K562 (cell line): ENCODE measurements around the gene ARAP1. TPM values are rescaled to one million over a fixed set of nuclear protein-coding genes. Genes with fewer than 3 reads are reported as not detected.

Source experiments
- ATAC-seq: fragments of 200-7000 bp; cut with Tn5 transposase; 3 replicates; pipeline ENCODE4 v1.9.1; 2020; ENCODE audit warnings: moderate library complexity
- BruUV-seq: library from RNA; stranded (reverse); fragments of 400-500 nt; replicated peaks from 2 replicates; lab custom pipeline; 2021; lab: Mats Ljungman, UMichigan
- CTCF ChIA-PET: fragments of 300-600 bp; formaldehyde crosslinking; extraction: SDS; loops from one replicate; lab custom pipeline; 2021; ENCODE audit warnings: low intra/inter-chr PET ratio; lab: Yijun Ruan, JAX
- POLR2A ChIA-PET: fragments of 300-600, 350-650 bp; sonication (Branson Sonifier 250); formaldehyde crosslinking; extraction: SDS; loops from one replicate; lab custom pipeline; 2021; ENCODE audit warnings: antibody characterized with exemption, inconsistent platforms; lab: Yijun Ruan, JAX
- DNase-seq, 4 experiments: peaks; one replicate each; pipeline versions ENCODE4 v3.0.0 to v3.0.0-alpha.2; 2011 to 2018; ENCODE audit warnings: low spot score in 3 of 4, mixed read lengths in 3 of 4; ENCODE audit errors: extremely low read depth in 1 of 4
- FAIRE-seq: peaks from 2 replicates; lab custom pipeline; 2011; peaks lifted over from hg19 to GRCh38; lab: Jason Lieb, UNC
- H2AFZ ChIP-seq: 2 replicates; pipeline ENCODE4 v1.6.0; 2011; ENCODE audit warnings: low read depth, low read length, control low read depth, inconsistent platforms
- H3K27ac ChIP-seq: fragments of 200-600 bp; 3 replicates; pipeline ENCODE4 v1.8.0; 2011; ENCODE audit warnings: low read depth, mild to moderate bottlenecking, control low read depth, inconsistent platforms, low read length, moderate library complexity, mixed read lengths; ENCODE audit errors: extremely low read depth
- H3K27me3 ChIP-seq, 2 experiments: fragments of 300-600 bp in 1 of 2; 2 replicates in 1 of 2; 3 replicates in 1 of 2; pipeline versions ENCODE4 v1.6.0 to v1.8.0; 2011; ENCODE audit warnings: inconsistent platforms in 2 of 2, low read length in 2 of 2, mild to moderate bottlenecking in 1 of 2, mixed read lengths in 1 of 2, moderate library complexity in 1 of 2; ENCODE audit not compliant: control insufficient read depth in 2 of 2, insufficient read depth in 2 of 2
- H3K36me3 ChIP-seq: fragments of 300-600 bp; 3 replicates; pipeline ENCODE4 v1.8.0; 2011; ENCODE audit warnings: mild to moderate bottlenecking, low read length, inconsistent platforms; ENCODE audit not compliant: control insufficient read depth, insufficient read depth
- H3K4me1 ChIP-seq, 2 experiments: fragments of 200-600 bp in 1 of 2; replicated peaks in 1 of 2; 2 replicates in 1 of 2; 3 replicates in 1 of 2; pipeline versions ENCODE4 v1.5.1 to v1.8.0; 2011; ENCODE audit warnings: inconsistent platforms in 2 of 2, low read length in 2 of 2, mild to moderate bottlenecking in 1 of 2, mixed read lengths in 1 of 2, moderate library complexity in 1 of 2; ENCODE audit not compliant: control insufficient read depth in 2 of 2, insufficient read depth in 2 of 2
- H3K4me2 ChIP-seq: 2 replicates; pipeline ENCODE4 v1.6.1; 2011; ENCODE audit warnings: low read length, control low read depth, inconsistent platforms, mixed read lengths; ENCODE audit not compliant: insufficient read depth
- H3K4me3 ChIP-seq: fragments of 200-600 bp; sonication (generic), shearing (Covaris generic); 2 replicates; pipeline ENCODE4 v1.5.1; 2016; ENCODE audit warnings: control low read depth, inconsistent platforms
- H3K79me2 ChIP-seq: fragments of 200-600 bp; 3 replicates; pipeline ENCODE4 v1.8.0; 2011; ENCODE audit warnings: low read length, inconsistent platforms; ENCODE audit not compliant: control insufficient read depth, insufficient read depth
- H3K9ac ChIP-seq, 2 experiments: 2 replicates each; pipeline versions ENCODE4 v1.6.0 to v1.6.1; 2011; ENCODE audit warnings: low read depth in 2 of 2, low read length in 2 of 2, control low read depth in 1 of 2, inconsistent platforms in 1 of 2, mild to moderate bottlenecking in 1 of 2, mixed read lengths in 1 of 2; ENCODE audit not compliant: insufficient read depth in 1 of 2
- H3K9me1 ChIP-seq: one replicate; pipeline ENCODE4 v1.6.0; 2011; ENCODE audit warnings: inconsistent platforms, mild to moderate bottlenecking, low read length, moderate library complexity; ENCODE audit not compliant: control insufficient read depth, insufficient read depth
- H3K9me3 ChIP-seq: replicated peaks from 2 replicates; pipeline ENCODE4 v1.5.1; 2011; ENCODE audit warnings: low read depth, low read length, inconsistent platforms; ENCODE audit not compliant: control insufficient read depth, insufficient read depth
- H4K20me1 ChIP-seq: replicated peaks from 2 replicates; pipeline ENCODE4 v1.6.1; 2011; ENCODE audit warnings: low read length, inconsistent platforms, mixed read lengths; ENCODE audit not compliant: control insufficient read depth, insufficient read depth
- BDP1 ChIP-seq: IDR thresholded peaks from 3 replicates; pipeline ENCODE4 v1.6.1; 2011; ENCODE audit not compliant: insufficient read length, insufficient read depth
- CBX3 ChIP-seq, 2 experiments: IDR thresholded peaks; 1 replicate in 1 of 2; 2 replicates in 1 of 2; pipeline ENCODE4 v1.6.1; 2012; ENCODE audit warnings: inconsistent platforms in 2 of 2, low read length in 2 of 2, borderline replicate concordance in 1 of 2, control low read depth in 1 of 2
- MAFF ChIP-seq: IDR thresholded peaks from 2 replicates; pipeline ENCODE4 v1.6.1; 2012; ENCODE audit warnings: low read length, improper control_type of control experiment
- MAFG ChIP-seq: fragments of 450-650 bp; conservative IDR thresholded peaks from 2 replicates; pipeline ENCODE4 v1.6.1; 2016; ENCODE audit warnings: missing genetic modification characterization, missing compliant biosample characterization
- NR2C1 ChIP-seq, 2 experiments: fragments of 450-650 bp; IDR thresholded peaks; 2 replicates each; pipeline ENCODE4 v1.6.1; 2017; ENCODE audit warnings: mild to moderate bottlenecking in 2 of 2, antibody characterized with exemption in 1 of 2, inconsistent platforms in 1 of 2, missing compliant biosample characterization in 1 of 2, missing genetic modification characterization in 1 of 2
- SETDB1 ChIP-seq: IDR thresholded peaks from one replicate; pipeline ENCODE4 v1.6.1; 2012; ENCODE audit warnings: low read length, control low read depth, inconsistent platforms
- SMAD1 ChIP-seq: fragments of 150-350 bp; IDR thresholded peaks from 2 replicates; pipeline ENCODE4 v1.6.1; 2014; ENCODE audit warnings: low read length, low read depth; ENCODE audit not compliant: partially characterized antibody
- SMARCA5 ChIP-seq: fragments of 450-650 bp; IDR thresholded peaks from 2 replicates; pipeline ENCODE4 v1.6.1; 2016
- SPI1 ChIP-seq: IDR thresholded peaks from 2 replicates; pipeline ENCODE4 v1.6.1; 2011; ENCODE audit warnings: low read depth, low read length, control low read depth, borderline replicate concordance
- TFAM ChIP-seq: fragments of 250-450 bp; sonication (Bioruptor Pico); conservative IDR thresholded peaks from 2 replicates; pipeline ENCODE4 v1.5.0; 2021; ENCODE audit warnings: mild to moderate bottlenecking, moderate library complexity
- ZNF175 ChIP-seq: fragments of 200-800 bp; sonication (Bioruptor generic); IDR thresholded peaks from 2 replicates; pipeline ENCODE4 v1.6.1; 2016; ENCODE audit warnings: low read depth, mild to moderate bottlenecking, missing genetic modification characterization, missing compliant biosample characterization
- ZNF23 ChIP-seq: fragments of 250-450 bp; sonication (Bioruptor Pico); IDR thresholded peaks from 2 replicates; pipeline ENCODE4 v1.4.0; 2020; ENCODE audit warnings: mild to moderate bottlenecking
- ZNF354B ChIP-seq: fragments of 250-450 bp; sonication (Bioruptor Pico); IDR thresholded peaks from 2 replicates; pipeline ENCODE4 v1.4.0; 2020
- WGBS: fragments of 100-300 bp; shearing (Covaris generic); methylation state at CpG from one replicate; pipeline ENCODE4 v1.1.6; 2016; ENCODE audit warnings: low coverage, mixed read lengths; ENCODE audit not compliant: insufficient coverage; ENCODE audit errors: missing lambda C conversion rate; 5-methylcytosine and 5-hydroxymethylcytosine counted together
- in situ Hi-C: fragments of 300-500 bp; cut with MboI; formaldehyde crosslinking; loops from 4 replicates; pipeline ENCODE4 v1.15.0; 2018; ENCODE audit warnings: inconsistent platforms, mixed read lengths
- intact Hi-C: fragments of 100-400 bp; cut with micrococcal nuclease; formaldehyde crosslinking; loops from 2 replicates; pipeline ENCODE4 v1.14.2; 2022
- polyA plus RNA-seq, 8 experiments: library from polyadenylated mRNA; depleted of rRNA in 4 of 8; stranded (reverse) in 5 of 8; unstranded in 3 of 8; fragments of >200 nt; fragmentation: Nextera tagmentation in 2 of 8; fragmentation: Illumina TruSeq in 1 of 8; extraction: Ambion mirVana in 2 of 8; extraction: Trizol in 1 of 8; gene quantifications; 2 replicates each; pipeline versions ENCODE4 v1.2.1 to v1.2.3, GENCODE V29; 2011 to 2014; ENCODE audit warnings: inconsistent platforms in 1 of 8, missing spikeins in 1 of 8
- total RNA-seq, 7 experiments: library from RNA; depleted of rRNA in 6 of 7; stranded (reverse); fragments of >200 nt in 6 of 7; fragmentation: Illumina TruSeq in 2 of 7; extraction: Trizol in 2 of 7; gene quantifications; 2 replicates each; pipeline versions ENCODE4 v1.2.1 to v1.2.3, GENCODE V29; 2011 to 2021; ENCODE audit warnings: low replicate concordance in 1 of 7
- TF ChIP-seq, protein P1 (sequence below), 2 experiments: fragments of 200-800 bp in 1 of 2; sonication (Bioruptor generic) in 1 of 2; sonication (generic) in 1 of 2; formaldehyde crosslinking in 1 of 2; IDR thresholded peaks in 1 of 2; conservative IDR thresholded peaks in 1 of 2; 2 replicates each; pipeline versions ENCODE4 v1.5.0 to v1.6.1; 2016 to 2020; ENCODE audit warnings: missing compliant biosample characterization in 1 of 2, missing genetic modification characterization in 1 of 2, missing genetic modification reagents in 1 of 2
- TF ChIP-seq, protein P2 (sequence below): fragments of 450-650 bp; formaldehyde crosslinking; IDR thresholded peaks from 2 replicates; pipeline ENCODE4 v1.4.0; 2020; ENCODE audit warnings: mild to moderate bottlenecking, mixed read lengths
- TF ChIP-seq, protein P3 (sequence below), 2 experiments: fragments of 450-650 bp in 1 of 2; sonication (generic) in 1 of 2; formaldehyde crosslinking; conservative IDR thresholded peaks; 2 replicates each; pipeline versions ENCODE4 v1.4.0 to v1.8.1; 2020 to 2022; ENCODE audit warnings: mild to moderate bottlenecking in 1 of 2, missing genetic modification reagents in 1 of 2

Gene ARAP1
- total and polyA plus RNA-seq, 9 of the 15 experiments (the other 6 are each of a cell fraction or from before 2014, with no cell fraction given) = 0.23 to 67.0 (median 24.6) TPM

DNA sequence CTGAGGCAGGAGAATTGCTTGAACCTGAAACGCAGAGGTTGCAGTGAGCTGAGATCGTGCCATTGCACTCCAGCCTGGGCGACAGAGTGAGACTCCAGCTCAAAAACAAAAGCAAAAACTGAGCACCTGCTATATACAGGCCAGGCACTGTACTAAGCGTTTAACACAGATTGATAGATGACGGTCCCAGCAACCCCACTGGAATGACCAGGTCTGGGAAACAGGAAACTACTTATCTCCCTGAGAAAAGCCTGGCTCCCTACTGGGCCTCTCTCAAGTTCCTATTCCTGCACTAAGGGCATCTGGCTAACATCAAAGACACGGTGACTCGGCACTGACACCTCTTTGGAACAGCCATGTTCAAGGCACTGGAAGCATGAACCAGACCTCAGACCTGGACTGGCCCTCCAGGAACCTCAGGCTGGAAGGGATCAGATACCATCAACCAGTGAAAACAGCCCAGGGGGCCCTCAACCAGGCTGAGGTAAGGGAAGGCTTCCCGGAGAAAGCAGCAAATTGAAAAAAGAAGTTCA, 16.6 kb downstream of the ARAP1 start:
- in situ Hi-C loops (no loop called here), intact Hi-C loops (no loop called here)
- Histone ChIP-seq H3K9ac (peak overlapping the region; percentile 39 to 68; a peak in 2 of 4 replicates), H3K9me3 (no peaks in the 10 kb centered on the region; the same call in 1 of the 2 replicates), H3K4me1 (peaks cover 46 to 52% of the 10 kb centered on the region in 2 experiments), H3K9me1 (peaks cover 4% of the 10 kb centered on the region), H3K4me3 (no peak overlapping the region), H3K79me2 (peaks cover 72% of the 10 kb centered on the region), H3K27me3 (no peaks in the 10 kb centered on the region), H3K36me3 (peaks cover 51% of the 10 kb centered on the region; the same call in 2 of the 3 replicates), H3K27ac (peak overlapping the region; percentile 79), H3K4me2 (peak overlapping the region; percentile 52), H4K20me1 (no peaks in the 10 kb centered on the region; the same call in 1 of the 2 replicates), H2AFZ (peak overlapping the region; percentile 35; the same call in 1 of the 2 replicates)
- DNase-seq (peak; percentile 51 to 83 (median 63)), FAIRE-seq (peak; percentile 95), ATAC-seq (peak; percentile 75)
- POLR2A ChIA-PET = interaction anchor here (0.6 to 0.7 kb wide), 3 partner anchors 41 to 280 kb away, joined by 3 to 4 read pairs (median 3); no protein-coding TSS in a partner anchor
- 32% methylated on average over 8 of the region's 8 CpGs for WGBS
- CTCF ChIA-PET = no interaction called here
- no TSS peak for BruUV-seq
- TF ChIP-seq, protein P1, sequence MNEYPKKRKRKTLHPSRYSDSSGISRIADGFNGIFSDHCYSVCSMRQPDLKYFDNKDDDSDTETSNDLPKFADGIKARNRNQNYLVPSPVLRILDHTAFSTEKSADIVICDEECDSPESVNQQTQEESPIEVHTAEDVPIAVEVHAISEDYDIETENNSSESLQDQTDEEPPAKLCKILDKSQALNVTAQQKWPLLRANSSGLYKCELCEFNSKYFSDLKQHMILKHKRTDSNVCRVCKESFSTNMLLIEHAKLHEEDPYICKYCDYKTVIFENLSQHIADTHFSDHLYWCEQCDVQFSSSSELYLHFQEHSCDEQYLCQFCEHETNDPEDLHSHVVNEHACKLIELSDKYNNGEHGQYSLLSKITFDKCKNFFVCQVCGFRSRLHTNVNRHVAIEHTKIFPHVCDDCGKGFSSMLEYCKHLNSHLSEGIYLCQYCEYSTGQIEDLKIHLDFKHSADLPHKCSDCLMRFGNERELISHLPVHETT (CRISPR knock-in tag; conservative IDR thresholded peaks at IDR 0.05 in 1 of 2, IDR thresholded peaks at IDR 0.05 in 1 of 2) = peak in 1 of 2 experiments; percentile 62; a peak in 1 of 4 replicates
- TF ChIP-seq TFAM (no peak), SMAD1 (no peak), ZNF354B (CRISPR knock-in tag) (no peak), SPI1 (no peak), SETDB1 (no peak), BDP1 (no peak), ZNF175 (0 out of 2 replicates have a peak, but pooled peaks have one; percentile 50), SMARCA5 (peak; percentile 81), ZNF23 (CRISPR knock-in tag) (no peak), CBX3 (IDR thresholded peaks at IDR 0.05; ENCODE audit: borderline replicate concordance in 1 of 2, low read length in 2 of 2) (no peak; a peak in 1 of 3 replicates), NR2C1 (IDR thresholded peaks at IDR 0.05) (no peak), NR2C1 (tag; IDR thresholded peaks at IDR 0.05) (0 out of 2 replicates have a peak, but pooled peaks have one; percentile 32), MAFF (peak; percentile 38; the same call in 1 of the 2 replicates), MAFG (tag) (peak; percentile 43; the same call in 1 of the 2 replicates)
- TF ChIP-seq, protein P2, sequence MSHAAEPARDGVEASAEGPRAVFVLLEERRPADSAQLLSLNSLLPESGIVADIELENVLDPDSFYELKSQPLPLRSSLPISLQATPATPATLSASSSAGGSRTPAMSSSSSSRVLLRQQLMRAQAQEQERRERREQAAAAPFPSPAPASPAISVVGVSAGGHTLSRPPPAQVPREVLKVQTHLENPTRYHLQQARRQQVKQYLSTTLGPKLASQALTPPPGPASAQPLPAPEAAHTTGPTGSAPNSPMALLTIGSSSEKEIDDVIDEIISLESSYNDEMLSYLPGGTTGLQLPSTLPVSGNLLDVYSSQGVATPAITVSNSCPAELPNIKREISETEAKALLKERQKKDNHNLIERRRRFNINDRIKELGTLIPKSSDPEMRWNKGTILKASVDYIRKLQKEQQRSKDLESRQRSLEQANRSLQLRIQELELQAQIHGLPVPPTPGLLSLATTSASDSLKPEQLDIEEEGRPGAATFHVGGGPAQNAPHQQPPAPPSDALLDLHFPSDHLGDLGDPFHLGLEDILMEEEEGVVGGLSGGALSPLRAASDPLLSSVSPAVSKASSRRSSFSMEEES (CRISPR knock-in tag) = no peak
- TF ChIP-seq, protein P3, sequence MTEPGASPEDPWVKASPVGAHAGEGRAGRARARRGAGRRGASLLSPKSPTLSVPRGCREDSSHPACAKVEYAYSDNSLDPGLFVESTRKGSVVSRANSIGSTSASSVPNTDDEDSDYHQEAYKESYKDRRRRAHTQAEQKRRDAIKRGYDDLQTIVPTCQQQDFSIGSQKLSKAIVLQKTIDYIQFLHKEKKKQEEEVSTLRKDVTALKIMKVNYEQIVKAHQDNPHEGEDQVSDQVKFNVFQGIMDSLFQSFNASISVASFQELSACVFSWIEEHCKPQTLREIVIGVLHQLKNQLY (CRISPR knock-in tag; conservative IDR thresholded peaks at IDR 0.05) = no peak
